ENCODE results near the gene WASF2. TPM values are rescaled to one million over a fixed set of nuclear protein-coding genes. Genes with fewer than 3 reads are reported as not detected.

Gene WASF2
- total and polyA plus RNA-seq, 2 donors (not counting 1 experiment from before 2014, with no cell fraction given): 26.3 to 66.9 TPM

- no peaks in the 10 kb centered on the region for H3K27me3 ChIP-seq (ENCODE audit: control insufficient read depth, insufficient read depth, low read length)
- no peaks in the 10 kb centered on the region for H4K20me1 ChIP-seq (ENCODE audit: control insufficient read depth, extremely low read depth, insufficient read depth, low read length)
- H3K4me3 ChIP-seq (replicated peaks in 1 of 4; ENCODE audit: control extremely low read depth in 1 of 4, insufficient read depth in 1 of 4, low read depth in 3 of 4, low read length in 4 of 4): no peak overlapping the region
- no peak overlapping the region for H2AFZ ChIP-seq (ENCODE audit: low read length)
- no peak for TF ChIP-seq CTCF (conservative IDR thresholded peaks at IDR 0.05 in 1 of 2, IDR thresholded peaks at IDR 0.05 in 1 of 2; ENCODE audit: low read depth in 1 of 2, low read length in 2 of 2)
- no peak for TF ChIP-seq EZH2 (IDR thresholded peaks at IDR 0.05; ENCODE audit: low read length, missing control alignments)
- H3K79me2 ChIP-seq (ENCODE audit: control insufficient read depth, insufficient read depth, low read length): peaks cover 10% of the 10 kb centered on the region
- H3K4me2 ChIP-seq (ENCODE audit: extremely low read depth, insufficient read depth, low read length): no peak overlapping the region
- no peak overlapping the region for H3K9ac ChIP-seq (ENCODE audit: insufficient read depth, low read length)
- peaks cover 11% of the 10 kb centered on the region for H3K4me1 ChIP-seq (ENCODE audit: control insufficient read depth, extremely low read depth, insufficient read depth, low read length)
- no peak for DNase-seq (ENCODE audit: low read depth in 2 of 2)
- H3K36me3 ChIP-seq (ENCODE audit: control insufficient read depth, insufficient read depth, low read length): peaks cover 22% of the 10 kb centered on the region
- H3K27ac ChIP-seq (ENCODE audit: insufficient read depth, low read length): no peak overlapping the region
- H3K9me3 ChIP-seq (ENCODE audit: control insufficient read depth, insufficient read depth, low read depth, low read length): no peaks in the 10 kb centered on the region
These were observed 125.9 kb downstream of the WASF2 start for GRCh38 chr1:27363766-27364695.

GRCh38 chr1:27361553-27361952 lies 128.4 kb downstream of the WASF2 start:
- TF ChIP-seq CTCF (conservative IDR thresholded peaks at IDR 0.05 in 1 of 2, IDR thresholded peaks at IDR 0.05 in 1 of 2; ENCODE audit: low read depth in 1 of 2, low read length in 2 of 2) (no peak), EZH2 (IDR thresholded peaks at IDR 0.05; ENCODE audit: low read length, missing control alignments) (no peak)
- H2AFZ ChIP-seq (ENCODE audit: low read length): no peak overlapping the region
- no peak for DNase-seq (ENCODE audit: low read depth in 2 of 2)
- H3K4me1 ChIP-seq (ENCODE audit: control insufficient read depth, extremely low read depth, insufficient read depth, low read length): peaks cover 6% of the 10 kb centered on the region
- H3K4me2 ChIP-seq (ENCODE audit: extremely low read depth, insufficient read depth, low read length): no peak overlapping the region
- H3K4me3 ChIP-seq (replicated peaks in 1 of 4; ENCODE audit: control extremely low read depth in 1 of 4, insufficient read depth in 1 of 4, low read depth in 3 of 4, low read length in 4 of 4): no peak overlapping the region
- no peak overlapping the region for H3K9ac ChIP-seq (ENCODE audit: insufficient read depth, low read length)
- H4K20me1 ChIP-seq (ENCODE audit: control insufficient read depth, extremely low read depth, insufficient read depth, low read length): no peaks in the 10 kb centered on the region
- H3K27ac ChIP-seq (ENCODE audit: insufficient read depth, low read length): no peak overlapping the region
- H3K27me3 ChIP-seq (ENCODE audit: control insufficient read depth, insufficient read depth, low read length): no peaks in the 10 kb centered on the region
- peaks cover 10% of the 10 kb centered on the region for H3K79me2 ChIP-seq (ENCODE audit: control insufficient read depth, insufficient read depth, low read length)
- H3K36me3 ChIP-seq (ENCODE audit: control insufficient read depth, insufficient read depth, low read length): peaks cover 35% of the 10 kb centered on the region
- no peaks in the 10 kb centered on the region for H3K9me3 ChIP-seq (ENCODE audit: control insufficient read depth, insufficient read depth, low read depth, low read length)

DNA sequence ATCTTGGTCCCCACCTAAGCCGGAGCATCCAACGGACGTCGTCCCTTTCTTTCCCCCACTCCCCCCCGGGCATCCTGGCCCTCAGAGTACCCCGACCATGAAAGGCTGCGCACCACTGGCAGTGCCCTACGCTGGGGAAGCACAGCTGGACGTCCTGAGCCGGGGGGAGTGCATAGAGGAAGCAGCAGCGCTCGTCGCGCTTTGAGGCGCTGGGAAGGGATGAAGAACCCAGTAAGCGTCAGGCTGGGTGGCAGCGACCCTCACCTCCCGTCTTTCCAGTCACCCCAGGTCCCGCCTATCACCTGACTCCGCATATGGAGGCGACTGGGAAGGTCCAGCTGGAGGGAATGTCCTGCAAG lies 128.9 kb downstream of the WASF2 start:
- TF ChIP-seq CTCF (conservative IDR thresholded peaks at IDR 0.05 in 1 of 2, IDR thresholded peaks at IDR 0.05 in 1 of 2; ENCODE audit: low read depth in 1 of 2, low read length in 2 of 2): no peak
- TF ChIP-seq EZH2 (IDR thresholded peaks at IDR 0.05; ENCODE audit: low read length, missing control alignments): no peak
- Histone ChIP-seq H3K4me3 (replicated peaks in 1 of 4; ENCODE audit: control extremely low read depth in 1 of 4, insufficient read depth in 1 of 4, low read depth in 3 of 4, low read length in 4 of 4) (no peak overlapping the region), H3K36me3 (ENCODE audit: control insufficient read depth, insufficient read depth, low read length) (peaks cover 40% of the 10 kb centered on the region), H3K4me2 (ENCODE audit: extremely low read depth, insufficient read depth, low read length) (no peak overlapping the region), H2AFZ (ENCODE audit: low read length) (no peak overlapping the region), H3K79me2 (ENCODE audit: control insufficient read depth, insufficient read depth, low read length) (peaks cover 10% of the 10 kb centered on the region), H3K9ac (ENCODE audit: insufficient read depth, low read length) (no peak overlapping the region), H3K9me3 (ENCODE audit: control insufficient read depth, insufficient read depth, low read depth, low read length) (no peaks in the 10 kb centered on the region), H4K20me1 (ENCODE audit: control insufficient read depth, extremely low read depth, insufficient read depth, low read length) (no peaks in the 10 kb centered on the region), H3K4me1 (ENCODE audit: control insufficient read depth, extremely low read depth, insufficient read depth, low read length) (peaks cover 6% of the 10 kb centered on the region), H3K27ac (ENCODE audit: insufficient read depth, low read length) (no peak overlapping the region), H3K27me3 (ENCODE audit: control insufficient read depth, insufficient read depth, low read length) (no peaks in the 10 kb centered on the region)
- DNase-seq (ENCODE audit: low read depth in 2 of 2): no peak
